ENCODE data around the gene ZNF230. TPM values are rescaled to one million over a fixed set of nuclear protein-coding genes. Genes with fewer than 3 reads are reported as not detected.

ZNF230 gene
- total and polyA plus RNA-seq, 8 donors: 4.0 to 10.7 (median 9.1) TPM

DNA sequence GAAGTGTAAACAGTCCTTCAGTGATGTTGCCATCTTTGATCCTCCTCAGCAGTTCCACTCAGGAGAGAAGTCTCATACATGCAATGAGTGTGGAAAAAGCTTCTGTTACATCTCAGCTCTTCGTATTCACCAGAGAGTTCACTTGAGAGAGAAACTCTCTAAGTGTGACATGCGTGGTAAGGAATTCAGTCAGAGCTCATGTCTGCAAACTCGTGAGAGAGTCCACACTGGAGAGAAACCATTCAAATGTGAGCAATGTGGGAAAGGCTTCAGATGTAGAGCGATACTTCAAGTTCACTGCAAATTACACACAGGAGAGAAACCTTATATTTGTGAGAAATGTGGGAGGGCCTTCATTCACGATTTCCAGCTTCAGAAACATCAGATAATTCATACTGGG is 7.7 kb downstream of the ZNF230 start:
- TF ChIP-seq, protein P1, sequence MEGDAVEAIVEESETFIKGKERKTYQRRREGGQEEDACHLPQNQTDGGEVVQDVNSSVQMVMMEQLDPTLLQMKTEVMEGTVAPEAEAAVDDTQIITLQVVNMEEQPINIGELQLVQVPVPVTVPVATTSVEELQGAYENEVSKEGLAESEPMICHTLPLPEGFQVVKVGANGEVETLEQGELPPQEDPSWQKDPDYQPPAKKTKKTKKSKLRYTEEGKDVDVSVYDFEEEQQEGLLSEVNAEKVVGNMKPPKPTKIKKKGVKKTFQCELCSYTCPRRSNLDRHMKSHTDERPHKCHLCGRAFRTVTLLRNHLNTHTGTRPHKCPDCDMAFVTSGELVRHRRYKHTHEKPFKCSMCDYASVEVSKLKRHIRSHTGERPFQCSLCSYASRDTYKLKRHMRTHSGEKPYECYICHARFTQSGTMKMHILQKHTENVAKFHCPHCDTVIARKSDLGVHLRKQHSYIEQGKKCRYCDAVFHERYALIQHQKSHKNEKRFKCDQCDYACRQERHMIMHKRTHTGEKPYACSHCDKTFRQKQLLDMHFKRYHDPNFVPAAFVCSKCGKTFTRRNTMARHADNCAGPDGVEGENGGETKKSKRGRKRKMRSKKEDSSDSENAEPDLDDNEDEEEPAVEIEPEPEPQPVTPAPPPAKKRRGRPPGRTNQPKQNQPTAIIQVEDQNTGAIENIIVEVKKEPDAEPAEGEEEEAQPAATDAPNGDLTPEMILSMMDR (IDR thresholded peaks at IDR 0.05): no peak
- peaks cover 0 to 9% of the 10 kb centered on the region in 2 donors for H3K4me1 ChIP-seq
- H3K9me3 ChIP-seq: peaks cover 0 to 93% of the 10 kb centered on the region in 2 donors
- ATAC-seq (no peak), DNase-seq (no peak)
- no peaks in the 10 kb centered on the region for H3K27me3 ChIP-seq
- intact Hi-C loops (cut with DNase I): no loop called here
- H3K4me3 ChIP-seq: no peak overlapping the region
- H3K36me3 ChIP-seq: peaks cover 4 to 65% of the 10 kb centered on the region in 2 donors
- no peak overlapping the region for H3K27ac ChIP-seq

DNA sequence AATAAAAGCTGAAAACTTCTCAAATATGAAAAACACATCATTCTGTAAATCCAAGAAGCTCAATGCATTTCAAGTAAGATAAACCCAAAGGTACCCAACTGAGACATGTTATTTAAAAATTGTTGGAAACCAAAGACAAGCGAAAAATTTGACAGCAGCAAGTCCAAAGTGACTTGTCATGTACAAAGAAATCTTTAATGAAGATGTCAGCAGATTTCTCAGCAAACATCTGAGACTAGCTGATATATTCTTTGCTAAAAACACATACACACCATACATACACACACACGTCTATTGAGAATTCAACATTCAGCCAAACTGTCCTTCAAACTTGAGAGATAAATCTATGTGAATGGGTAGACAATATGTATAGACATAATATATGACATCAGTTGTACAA is 16.7 kb downstream of the ZNF230 start:
- Histone ChIP-seq H3K9me3 (peaks cover 0 to 38% of the 10 kb centered on the region in 2 donors), H3K4me1 (no peaks in the 10 kb centered on the region), H3K27ac (no peak overlapping the region), H3K27me3 (no peaks in the 10 kb centered on the region), H3K36me3 (no peaks in the 10 kb centered on the region), H3K4me3 (no peak overlapping the region)
- intact Hi-C loops (cut with DNase I): no loop called here
- no peak for DNase-seq
- TF ChIP-seq, protein P1 (IDR thresholded peaks at IDR 0.05): no peak
- ATAC-seq: no peak

DNA sequence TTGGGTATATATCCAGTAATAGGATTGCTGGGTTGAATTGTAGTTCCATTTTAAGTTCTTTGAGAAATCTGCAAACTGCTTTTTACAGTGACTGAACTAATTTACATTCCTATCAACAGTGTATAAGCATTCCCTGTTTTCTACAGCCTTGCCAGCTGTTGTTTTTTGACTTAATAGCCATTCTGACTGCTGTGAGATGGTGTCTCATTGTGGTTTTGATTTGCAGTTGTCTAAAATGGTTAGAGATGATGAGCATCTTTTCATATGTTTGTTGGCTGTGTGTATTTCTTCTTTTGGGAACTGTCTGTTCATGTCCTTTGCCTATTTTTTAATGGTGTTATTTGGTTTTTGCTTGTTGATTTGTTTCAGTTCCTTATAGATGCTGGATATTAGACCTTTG is 18.5 kb downstream of the ZNF230 start:
- ATAC-seq (no peak), DNase-seq (no peak)
- Histone ChIP-seq H3K27ac (no peak overlapping the region), H3K27me3 (no peaks in the 10 kb centered on the region), H3K4me1 (peaks cover 5 to 6% of the 10 kb centered on the region in 2 donors), H3K36me3 (no peaks in the 10 kb centered on the region), H3K4me3 (no peak overlapping the region), H3K9me3 (peaks cover 0 to 20% of the 10 kb centered on the region in 2 donors)
- intact Hi-C loops (cut with DNase I): no loop called here
- TF ChIP-seq, protein P1 (IDR thresholded peaks at IDR 0.05): no peak

DNA sequence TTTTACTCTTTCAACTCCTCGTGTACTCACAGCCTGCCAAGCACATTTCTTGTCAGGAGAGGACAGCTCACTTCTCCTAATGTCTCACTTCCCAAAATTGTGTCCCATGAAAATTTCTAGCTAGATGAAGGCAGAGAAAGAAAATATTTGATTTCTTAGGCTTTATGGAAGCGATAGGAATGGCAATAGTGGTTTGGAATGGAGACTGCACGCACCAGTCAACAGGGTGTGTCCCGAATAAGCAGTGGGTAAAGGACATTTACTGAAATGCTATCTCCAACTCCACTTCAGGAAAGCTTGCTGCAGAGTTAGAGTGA is 22.1 kb downstream of the ZNF230 start:
- TF ChIP-seq, protein P1 (IDR thresholded peaks at IDR 0.05): no peak

DNA sequence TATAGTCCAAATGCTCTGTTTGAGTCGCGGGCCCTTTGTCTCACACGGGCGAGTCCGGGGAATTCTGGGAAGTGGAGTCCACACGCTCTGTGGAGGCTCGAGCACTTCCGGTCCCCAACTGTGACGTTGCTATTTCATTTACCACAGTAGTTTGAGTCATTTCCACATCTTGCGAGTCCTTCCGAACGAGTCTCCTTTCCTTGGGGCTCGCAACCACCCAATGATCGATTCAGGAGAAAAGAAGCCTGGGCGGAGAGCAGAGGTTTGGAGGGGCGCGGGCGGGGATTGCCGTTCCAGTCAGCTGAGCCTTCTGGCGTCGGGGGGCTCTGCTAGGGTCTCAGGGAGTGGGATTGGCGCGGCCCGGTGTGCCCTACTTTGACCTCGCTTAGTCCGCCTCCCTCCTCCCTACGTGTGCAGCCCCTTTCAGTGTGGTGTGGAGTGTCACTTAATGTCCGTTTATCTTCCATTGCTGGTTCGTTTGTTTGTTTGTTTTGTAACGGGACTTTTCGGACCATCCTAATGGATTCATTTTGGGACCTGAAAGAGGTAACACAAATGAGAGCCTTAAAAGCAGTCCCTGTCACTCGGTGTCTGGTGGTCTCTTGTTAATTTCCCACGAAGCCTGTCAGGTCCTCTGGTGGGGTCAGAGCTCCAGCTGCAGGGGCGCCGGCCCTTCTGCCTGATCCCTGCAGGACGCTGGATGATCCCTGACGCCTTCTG is 22.6 kb downstream of the ZNF230 start, which contains the start of gene ZNF222:
ZNF222 (plus strand) TSS at position 163 of the 720 bp plus-strand sequence; CDS start at position 221, 58 bp downstream.
- H3K4me3 ChIP-seq: peak within 1 kb of the TSS; percentile 70 to 71
- H3K9me3 ChIP-seq: peaks cover 0 to 35% of the 10 kb centered on the region in 2 donors
- ATAC-seq (peak; percentile 100), DNase-seq (peak; percentile 77 to 91 (median 90))
- intact Hi-C loops (cut with DNase I): no loop called here
- H3K27ac ChIP-seq: peak within 1 kb of the TSS in 1 of 2 donors; percentile 62
- no peaks in the 10 kb centered on the region for H3K27me3 ChIP-seq
- H3K36me3 ChIP-seq: peaks cover 0 to 38% of the 10 kb centered on the region in 2 donors
- H3K4me1 ChIP-seq: peaks cover 6 to 7% of the 10 kb centered on the region in 2 donors
- TF ChIP-seq, protein P1 (IDR thresholded peaks at IDR 0.05): no peak

More for the DNA sequence above, 22.1 kb downstream of the ZNF230 start:
- peak overlapping the region in 1 of 2 donors; percentile 62 for H3K27ac ChIP-seq
- intact Hi-C loops (cut with DNase I): no loop called here
- ATAC-seq (no peak), DNase-seq (no peak)
- peaks cover 0 to 30% of the 10 kb centered on the region in 2 donors for H3K9me3 ChIP-seq
- H3K27me3 ChIP-seq: no peaks in the 10 kb centered on the region
- peaks cover 0 to 33% of the 10 kb centered on the region in 2 donors for H3K36me3 ChIP-seq
- H3K4me3 ChIP-seq: peak overlapping the region; percentile 70 to 71
- H3K4me1 ChIP-seq: peaks cover 6 to 7% of the 10 kb centered on the region in 2 donors

All from left lung (tissue), 10 donors.